Neural progenitor cell (in vitro differentiated cells): ENCODE data around the gene RPAP3. TPM values are rescaled to one million over a fixed set of nuclear protein-coding genes. Genes with fewer than 3 reads are reported as not detected.

Experiments used
- DNase-seq: peaks from one replicate; pipeline ENCODE4 v3.0.0-alpha.2; 2016; ENCODE audit warnings: low spot score
- H2AFZ ChIP-seq: fragments of 200-600 bp; sonication (generic); replicated peaks from 2 replicates; pipeline ENCODE4 v1.6.1; 2016; ENCODE audit warnings: antibody characterized with exemption
- H3F3A ChIP-seq: fragments of 200-600 bp; sonication (generic); 2 replicates; pipeline ENCODE4 v1.6.1; 2016; ENCODE audit warnings: antibody characterized with exemption, low read depth
- H3K27ac ChIP-seq: fragments of 200-600 bp; sonication (generic); 2 replicates; pipeline ENCODE4 v1.5.1; 2016; ENCODE audit warnings: mild to moderate bottlenecking
- H3K27me3 ChIP-seq: fragments of 200-600 bp; sonication (generic); 2 replicates; pipeline ENCODE4 v1.6.1; 2016; ENCODE audit warnings: mild to moderate bottlenecking, moderate library complexity
- H3K36me3 ChIP-seq: fragments of 200-600 bp; sonication (generic); 2 replicates; pipeline ENCODE4 v1.5.1; 2016
- H3K4me1 ChIP-seq: fragments of 200-600 bp; sonication (generic); 2 replicates; pipeline ENCODE4 v1.6.1; 2016; ENCODE audit warnings: mixed run types
- H3K4me2 ChIP-seq: fragments of 200-600 bp; sonication (generic); 2 replicates; pipeline ENCODE4 v1.6.1; 2016
- H3K4me3 ChIP-seq: fragments of 200-600 bp; sonication (generic); 2 replicates; pipeline ENCODE4 v1.5.1; 2016
- H3K79me2 ChIP-seq: fragments of 200-600 bp; sonication (generic); 2 replicates; pipeline ENCODE4 v1.6.1; 2016; ENCODE audit warnings: low read depth
- H3K9ac ChIP-seq: fragments of 200-600 bp; sonication (generic); 2 replicates; pipeline ENCODE4 v1.6.1; 2016
- H3K9me3 ChIP-seq: fragments of 200-600 bp; sonication (generic); 2 replicates; pipeline ENCODE4 v1.5.1; 2016; ENCODE audit warnings: low read depth
- H4K20me1 ChIP-seq: fragments of 200-600 bp; sonication (generic); 2 replicates; pipeline ENCODE4 v1.6.1; 2016; ENCODE audit warnings: low read depth
- H3K27ac Mint-ChIP-seq: 3 replicates; pipeline ENCODE4 v1.8.0; 2021; ENCODE audit warnings: mixed read lengths
- H3K27me3 Mint-ChIP-seq: 2 replicates; pipeline ENCODE4 v1.8.0; 2022; ENCODE audit warnings: low read depth, mild to moderate bottlenecking, inconsistent platforms, moderate library complexity, mixed read lengths; ENCODE audit not compliant: insufficient read depth
- H3K36me3 Mint-ChIP-seq: 3 replicates; pipeline ENCODE4 v1.8.0; 2021; ENCODE audit warnings: mixed read lengths
- H3K4me1 Mint-ChIP-seq: 3 replicates; pipeline ENCODE4 v1.8.0; 2021; ENCODE audit warnings: mixed read lengths
- H3K4me3 Mint-ChIP-seq: 3 replicates; pipeline ENCODE4 v1.8.0; 2021; ENCODE audit warnings: mild to moderate bottlenecking, moderate library complexity, mixed read lengths
- H3K9me3 Mint-ChIP-seq: 3 replicates; pipeline ENCODE4 v1.8.0; 2020; ENCODE audit warnings: mixed read lengths
- CTCF ChIP-seq: fragments of 200-600 bp; sonication (generic); IDR thresholded peaks from 2 replicates; pipeline ENCODE4 v1.5.1; 2017; ENCODE audit warnings: antibody characterized with exemption, mild to moderate bottlenecking
- EZH2 ChIP-seq: fragments of 200-600 bp; sonication (generic); IDR thresholded peaks from 2 replicates; pipeline ENCODE4 v1.6.1; 2017; ENCODE audit warnings: antibody characterized with exemption, mild to moderate bottlenecking, moderate library complexity
- EZH2phosphoT487 ChIP-seq: fragments of 200-600 bp; sonication (generic); IDR thresholded peaks from 2 replicates; pipeline ENCODE4 v1.6.1; 2017; ENCODE audit warnings: antibody characterized with exemption
- total RNA-seq: library from RNA; depleted of rRNA; stranded (reverse); fragments of >200 nt; gene quantifications from 2 replicates; pipeline ENCODE4 v1.2.3, GENCODE V29; 2015; ENCODE audit warnings: low replicate concordance

RPAP3 gene
- total RNA-seq = 42.7 and 61.9 TPM in 2 replicates

GRCh38 chr12:47705566-47706425, at the start of gene RPAP3:
RPAP3 (minus strand) TSS chr12:47706030; CDS start chr12:47702840, 3,190 bp downstream.
- Histone ChIP-seq H3K9ac (peak within 1 kb of the TSS; percentile 41), H4K20me1 (peaks cover 2% of the 10 kb centered on the region), H3K36me3 (peaks cover 7% of the 10 kb centered on the region), H3K79me2 (peaks cover 54% of the 10 kb centered on the region), H3K4me3 (peak within 1 kb of the TSS; percentile 81), H3K4me2 (peak within 1 kb of the TSS; percentile 93), H2AFZ (peak within 1 kb of the TSS; percentile 89), H3K4me1 (peaks cover 4% of the 10 kb centered on the region), H3K27ac (no peak within 1 kb of the TSS), H3K27me3 (no peaks in the 10 kb centered on the region), H3F3A (peaks cover 4% of the 10 kb centered on the region), H3K9me3 (no peaks in the 10 kb centered on the region)
- peaks cover 24% of the 10 kb centered on the region for H3K4me1 Mint-ChIP-seq
- peak within 1 kb of the TSS; percentile 86 for H3K4me3 Mint-ChIP-seq
- no peak for TF ChIP-seq EZH2
- peak; percentile 62 for TF ChIP-seq CTCF
- TF ChIP-seq EZH2phosphoT487 = no peak
- peak; percentile 97 for DNase-seq
- peak within 1 kb of the TSS; percentile 31 for H3K27ac Mint-ChIP-seq
- peaks cover 2% of the 10 kb centered on the region for H3K36me3 Mint-ChIP-seq
- H3K27me3 Mint-ChIP-seq = no peaks in the 10 kb centered on the region
- H3K9me3 Mint-ChIP-seq = no peaks in the 10 kb centered on the region

GRCh38 chr12:47754881-47755280, 49.1 kb upstream of the RPAP3 start:
- no peaks in the 10 kb centered on the region for H3K36me3 Mint-ChIP-seq
- no peak overlapping the region for H3K27ac ChIP-seq
- H3K27ac Mint-ChIP-seq = no peak overlapping the region

GRCh38 chr12:47754126-47754525, 48.3 kb upstream of the RPAP3 start:
- Histone ChIP-seq H3K4me2 (no peak overlapping the region), H3K79me2 (no peaks in the 10 kb centered on the region), H3K36me3 (no peaks in the 10 kb centered on the region), H3K9ac (no peak overlapping the region), H2AFZ (no peak overlapping the region), H3K4me1 (peaks cover 27% of the 10 kb centered on the region), H3K27me3 (peaks cover under 1% of the 10 kb centered on the region), H3K27ac (no peak overlapping the region), H3F3A (peaks cover 16% of the 10 kb centered on the region), H4K20me1 (no peaks in the 10 kb centered on the region), H3K4me3 (no peak overlapping the region), H3K9me3 (no peaks in the 10 kb centered on the region)
- Mint-ChIP-seq H3K27ac (no peak overlapping the region), H3K4me3 (no peak overlapping the region), H3K36me3 (no peaks in the 10 kb centered on the region), H3K9me3 (no peaks in the 10 kb centered on the region), H3K27me3 (peaks cover 11% of the 10 kb centered on the region), H3K4me1 (peaks cover 39% of the 10 kb centered on the region)
- no peak for DNase-seq
- no peak for TF ChIP-seq CTCF

More at GRCh38 chr12:47754881-47755280, 49.1 kb upstream of the RPAP3 start:
- no peak for DNase-seq
- Histone ChIP-seq H3K79me2 (no peaks in the 10 kb centered on the region), H3K4me3 (no peak overlapping the region), H3K4me2 (no peak overlapping the region), H2AFZ (no peak overlapping the region), H3K9ac (no peak overlapping the region), H3K4me1 (peaks cover 27% of the 10 kb centered on the region), H3K9me3 (no peaks in the 10 kb centered on the region), H4K20me1 (no peaks in the 10 kb centered on the region), H3F3A (peaks cover 16% of the 10 kb centered on the region), H3K36me3 (no peaks in the 10 kb centered on the region), H3K27me3 (peaks cover 8% of the 10 kb centered on the region)
- Mint-ChIP-seq H3K4me3 (no peak overlapping the region), H3K27me3 (peaks cover 13% of the 10 kb centered on the region), H3K4me1 (peaks cover 39% of the 10 kb centered on the region), H3K9me3 (no peaks in the 10 kb centered on the region)
- TF ChIP-seq CTCF (no peak), EZH2phosphoT487 (no peak), EZH2 (no peak)
